K562 (cell line): ENCODE data around the gene HCN4. TPM values are rescaled to one million over a fixed set of nuclear protein-coding genes. Genes with fewer than 3 reads are reported as not detected.

Experiments used
- CTCFL ChIP-seq: IDR thresholded peaks from 2 replicates; pipeline ENCODE4 v1.6.1; 2011; ENCODE audit warnings: borderline replicate concordance, low read depth, mild to moderate bottlenecking, moderate library complexity, low read length; ENCODE audit not compliant: insufficient read depth, poor library complexity, severe bottlenecking
- ELF1 ChIP-seq: fragments of 200-800 bp; sonication (Bioruptor generic); IDR thresholded peaks from 2 replicates; pipeline ENCODE4 v1.6.1; 2016; ENCODE audit warnings: missing genetic modification characterization, missing compliant biosample characterization
- ERF ChIP-seq: fragments of 450-650 bp; formaldehyde crosslinking; IDR thresholded peaks from 2 replicates; pipeline ENCODE4 v1.4.0; 2020; ENCODE audit warnings: mild to moderate bottlenecking, mixed read lengths
- NBN ChIP-seq: fragments of 450-650 bp; IDR thresholded peaks from 2 replicates; pipeline ENCODE4 v1.6.1; 2016; ENCODE audit warnings: low read depth, mild to moderate bottlenecking
- SNIP1 ChIP-seq: fragments of 450-650 bp; IDR thresholded peaks from 2 replicates; pipeline ENCODE4 v1.7.1; 2017; ENCODE audit warnings: low read depth, mild to moderate bottlenecking
- STAT5A ChIP-seq: IDR thresholded peaks from 2 replicates; pipeline ENCODE4 v1.6.1; 2012; ENCODE audit warnings: low read length, inconsistent platforms, borderline replicate concordance
- USF1 ChIP-seq: sonication (generic); formaldehyde crosslinking; IDR thresholded peaks from 2 replicates; pipeline ENCODE4 v1.9.0; 2022; ENCODE audit warnings: mild to moderate bottlenecking, missing genetic modification reagents
- YY1 ChIP-seq, 3 experiments: IDR thresholded peaks; 2 replicates each; pipeline ENCODE4 v1.6.1; 2011; ENCODE audit warnings: low read length in 2 of 3, mild to moderate bottlenecking in 2 of 3, moderate library complexity in 2 of 3, borderline replicate concordance in 1 of 3, control low read depth in 1 of 3, low read depth in 1 of 3; ENCODE audit not compliant: insufficient read depth in 3 of 3, insufficient replicate concordance in 2 of 3, control insufficient read depth in 1 of 3, insufficient read length in 1 of 3; ENCODE audit errors: extremely low read depth in 1 of 3
- ZNF212 ChIP-seq: fragments of 450-650 bp; formaldehyde crosslinking; IDR thresholded peaks from 2 replicates; pipeline ENCODE4 v1.4.0; 2020; ENCODE audit warnings: mild to moderate bottlenecking
- polyA plus RNA-seq, 8 experiments: library from polyadenylated mRNA; depleted of rRNA in 4 of 8; stranded (reverse) in 5 of 8; unstranded in 3 of 8; fragments of >200 nt; fragmentation: Nextera tagmentation in 2 of 8; fragmentation: Illumina TruSeq in 1 of 8; extraction: Ambion mirVana in 2 of 8; extraction: Trizol in 1 of 8; gene quantifications; 2 replicates each; pipeline versions ENCODE4 v1.2.1 to v1.2.3, GENCODE V29; 2011 to 2014; ENCODE audit warnings: inconsistent platforms in 1 of 8, missing spikeins in 1 of 8
- total RNA-seq, 7 experiments: library from RNA; depleted of rRNA in 6 of 7; stranded (reverse); fragments of >200 nt in 6 of 7; fragmentation: Illumina TruSeq in 2 of 7; extraction: Trizol in 2 of 7; gene quantifications; 2 replicates each; pipeline versions ENCODE4 v1.2.1 to v1.2.3, GENCODE V29; 2011 to 2021; ENCODE audit warnings: low replicate concordance in 1 of 7
- TF ChIP-seq, protein P1 (sequence below): fragments of 450-650 bp; IDR thresholded peaks from 2 replicates; pipeline ENCODE4 v1.6.1; 2016; ENCODE audit warnings: borderline replicate concordance

HCN4 gene
- total and polyA plus RNA-seq, 9 of the 15 experiments (the other 6 are each of a cell fraction or from before 2014, with no cell fraction given): not detected

DNA sequence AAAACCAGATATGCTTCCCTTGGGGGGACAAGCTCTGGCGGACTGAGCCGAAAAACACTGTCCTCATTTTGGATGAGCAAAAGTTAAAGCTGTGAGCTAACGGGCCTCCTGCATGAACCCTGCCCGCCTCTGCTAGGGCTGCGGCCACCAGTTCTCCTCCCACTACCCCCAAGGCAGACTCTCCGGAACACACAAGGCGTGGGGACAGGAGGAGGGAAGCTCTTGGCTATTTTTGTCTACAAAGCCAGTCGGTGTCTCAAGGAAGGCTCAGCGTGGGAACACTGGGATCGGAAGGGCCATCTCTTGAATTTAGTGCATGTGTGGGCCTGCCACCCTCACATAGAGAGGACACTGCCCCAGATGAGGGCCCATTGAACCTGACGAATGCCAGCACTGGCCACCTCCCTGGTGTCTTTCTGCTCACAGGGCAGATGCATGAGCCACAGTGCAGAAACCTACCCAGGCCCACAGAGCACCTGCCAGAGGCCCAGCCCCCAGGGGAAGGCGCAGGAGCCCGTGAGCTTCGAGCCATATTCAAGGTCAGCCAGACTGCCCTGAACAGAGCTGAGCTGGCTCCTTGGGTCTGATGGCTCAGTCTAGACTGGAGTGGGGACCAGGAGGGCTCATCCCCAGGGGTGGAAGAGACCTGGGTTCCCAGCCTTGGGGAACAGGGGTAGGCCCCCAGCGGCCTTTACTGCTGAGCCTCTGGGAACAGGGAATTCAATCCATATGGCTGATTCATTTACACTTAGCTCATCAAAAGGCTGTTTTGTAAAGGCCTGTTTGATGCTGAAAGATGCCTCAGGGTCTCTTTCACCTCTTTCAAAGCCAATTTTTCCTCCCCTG lies 38.3 kb downstream of the HCN4 start (continued):
- TF ChIP-seq, protein P1, sequence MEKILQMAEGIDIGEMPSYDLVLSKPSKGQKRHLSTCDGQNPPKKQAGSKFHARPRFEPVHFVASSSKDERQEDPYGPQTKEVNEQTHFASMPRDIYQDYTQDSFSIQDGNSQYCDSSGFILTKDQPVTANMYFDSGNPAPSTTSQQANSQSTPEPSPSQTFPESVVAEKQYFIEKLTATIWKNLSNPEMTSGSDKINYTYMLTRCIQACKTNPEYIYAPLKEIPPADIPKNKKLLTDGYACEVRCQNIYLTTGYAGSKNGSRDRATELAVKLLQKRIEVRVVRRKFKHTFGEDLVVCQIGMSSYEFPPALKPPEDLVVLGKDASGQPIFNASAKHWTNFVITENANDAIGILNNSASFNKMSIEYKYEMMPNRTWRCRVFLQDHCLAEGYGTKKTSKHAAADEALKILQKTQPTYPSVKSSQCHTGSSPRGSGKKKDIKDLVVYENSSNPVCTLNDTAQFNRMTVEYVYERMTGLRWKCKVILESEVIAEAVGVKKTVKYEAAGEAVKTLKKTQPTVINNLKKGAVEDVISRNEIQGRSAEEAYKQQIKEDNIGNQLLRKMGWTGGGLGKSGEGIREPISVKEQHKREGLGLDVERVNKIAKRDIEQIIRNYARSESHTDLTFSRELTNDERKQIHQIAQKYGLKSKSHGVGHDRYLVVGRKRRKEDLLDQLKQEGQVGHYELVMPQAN: no peak
- TF ChIP-seq YY1 (IDR thresholded peaks at IDR 0.05; ENCODE audit: borderline replicate concordance in 1 of 3, control insufficient read depth in 1 of 3, extremely low read depth in 1 of 3, insufficient read depth in 3 of 3, insufficient read length in 1 of 3, insufficient replicate concordance in 2 of 3, low read depth in 1 of 3, low read length in 2 of 3) (no peak), NBN (no peak), ERF (CRISPR knock-in tag) (no peak), STAT5A (no peak), ZNF212 (CRISPR knock-in tag) (no peak), CTCFL (no peak), USF1 (no peak), SNIP1 (no peak), ELF1 (no peak)
